CD14-positive monocyte (primary cell): ENCODE measurements around the gene DPYD. TPM values are rescaled to one million over a fixed set of nuclear protein-coding genes. Genes with fewer than 3 reads are reported as not detected.

ENCODE experiments used
- DNase-seq, 3 donors: peaks; one replicate each; pipeline ENCODE4 v3.0.0-alpha.2; 2011 to 2022
- H2AFZ ChIP-seq: 2 replicates; pipeline ENCODE4 v1.6.0; 2012; ENCODE audit warnings: mild to moderate bottlenecking, low read depth, low read length, inconsistent platforms; ENCODE audit not compliant: insufficient read depth, poor library complexity, severe bottlenecking
- H3K27ac ChIP-seq, 2 donors: 1 replicate in 1 of 2; 2 replicates in 1 of 2; pipeline ENCODE4 v1.5.1; 2012 to 2013; ENCODE audit warnings: low read length in 2 of 2, control low read depth in 1 of 2, inconsistent platforms in 1 of 2, low read depth in 1 of 2, mild to moderate bottlenecking in 1 of 2
- H3K27me3 ChIP-seq, 2 donors: one replicate each; pipeline versions ENCODE4 v1.6.0 to v1.6.1; 2011 to 2013; ENCODE audit warnings: low read length in 2 of 2; ENCODE audit not compliant: control insufficient read depth in 2 of 2, insufficient read depth in 2 of 2
- H3K36me3 ChIP-seq, 2 donors: replicated peaks in 1 of 2; 1 replicate in 1 of 2; 2 replicates in 1 of 2; pipeline versions ENCODE4 v1.5.1 to v1.6.1; 2012 to 2013; ENCODE audit warnings: low read length in 2 of 2, control low read depth in 1 of 2, inconsistent platforms in 1 of 2, mild to moderate bottlenecking in 1 of 2; ENCODE audit not compliant: insufficient read depth in 2 of 2, control insufficient read depth in 1 of 2
- H3K4me1 ChIP-seq, 2 donors: 1 replicate in 1 of 2; 2 replicates in 1 of 2; pipeline versions ENCODE4 v1.5.1 to v1.6.1; 2012 to 2013; ENCODE audit warnings: low read length in 2 of 2, control low read depth in 1 of 2, inconsistent platforms in 1 of 2, mild to moderate bottlenecking in 1 of 2, moderate library complexity in 1 of 2; ENCODE audit not compliant: insufficient read depth in 2 of 2, control insufficient read depth in 1 of 2
- H3K4me2 ChIP-seq: replicated peaks from 2 replicates; pipeline ENCODE3; 2012; ENCODE audit warnings: low read length, moderate library complexity, mild to moderate bottlenecking; ENCODE audit not compliant: poor library complexity, severe bottlenecking; ENCODE audit errors: extremely low read depth
- H3K4me3 ChIP-seq, 3 experiments: fragments of 200-600 bp in 1 of 3; sonication (generic) in 1 of 3; replicated peaks in 1 of 3; 1 replicate in 2 of 3; 2 replicates in 1 of 3; pipeline ENCODE4 v1.5.1; 2011 to 2013; ENCODE audit warnings: low read length in 3 of 3, mild to moderate bottlenecking in 3 of 3, control low read depth in 2 of 3, low read depth in 2 of 3, inconsistent platforms in 1 of 3, moderate library complexity in 1 of 3
- H3K79me2 ChIP-seq: 2 replicates; pipeline ENCODE4 v1.6.0; 2012; ENCODE audit warnings: mild to moderate bottlenecking, control low read depth, inconsistent platforms, low read length, moderate library complexity; ENCODE audit not compliant: insufficient read depth
- H3K9ac ChIP-seq: 2 replicates; pipeline ENCODE4 v1.6.0; 2017; ENCODE audit warnings: low read length, mild to moderate bottlenecking; ENCODE audit not compliant: insufficient read depth, poor library complexity, severe bottlenecking
- H3K9me3 ChIP-seq, 2 donors: replicated peaks in 1 of 2; 1 replicate in 1 of 2; 2 replicates in 1 of 2; pipeline versions ENCODE4 v1.5.1 to v1.6.1; 2012 to 2013; ENCODE audit warnings: low read length in 2 of 2, control low read depth in 1 of 2; ENCODE audit not compliant: control insufficient read depth in 1 of 2, insufficient read depth in 1 of 2
- H4K20me1 ChIP-seq: 2 replicates; pipeline ENCODE4 v1.6.0; 2012; ENCODE audit warnings: mild to moderate bottlenecking, low read length, control low read depth, moderate library complexity; ENCODE audit not compliant: insufficient read depth
- H3K27ac Mint-ChIP-seq, 7 donors: one replicate each; pipeline ENCODE4 v1.8.0; 2020; ENCODE audit warnings: mild to moderate bottlenecking in 7 of 7, mixed read lengths in 7 of 7, moderate library complexity in 6 of 7, inconsistent platforms in 2 of 7
- H3K27me3 Mint-ChIP-seq, 3 donors: one replicate each; pipeline ENCODE4 v1.8.0; 2021 to 2022; ENCODE audit warnings: low read depth in 3 of 3, mild to moderate bottlenecking in 3 of 3, mixed read lengths in 3 of 3, moderate library complexity in 3 of 3, inconsistent platforms in 1 of 3
- H3K36me3 Mint-ChIP-seq, 2 donors: one replicate each; pipeline ENCODE4 v1.8.0; 2020; ENCODE audit warnings: mixed read lengths in 2 of 2, inconsistent platforms in 1 of 2, mild to moderate bottlenecking in 1 of 2
- H3K4me1 Mint-ChIP-seq: one replicate; pipeline ENCODE4 v1.8.0; 2020; ENCODE audit warnings: mild to moderate bottlenecking, mixed read lengths
- H3K4me3 Mint-ChIP-seq, 2 donors: one replicate each; pipeline ENCODE4 v1.8.0; 2020; ENCODE audit warnings: mild to moderate bottlenecking in 2 of 2, mixed read lengths in 2 of 2, moderate library complexity in 1 of 2
- H3K9me3 Mint-ChIP-seq, 7 donors: one replicate each; pipeline ENCODE4 v1.8.0; 2020 to 2022; ENCODE audit warnings: mixed read lengths in 7 of 7, mild to moderate bottlenecking in 6 of 7, moderate library complexity in 6 of 7, inconsistent platforms in 2 of 7
- WGBS: methylation state at CpG from one replicate; pipeline ENCODE4 v1.1.5; 2013; ENCODE audit warnings: missing lambda C conversion rate; ENCODE audit not compliant: insufficient coverage; 5-methylcytosine and 5-hydroxymethylcytosine counted together
- intact Hi-C, 2 donors: fragments of 100-400 bp; cut with micrococcal nuclease; formaldehyde crosslinking; loops; one replicate each; pipeline versions ENCODE4 v1.15.0 to v1.15.1; 2023
- polyA plus RNA-seq, 3 donors: library from polyadenylated mRNA; depleted of rRNA in 1 of 3; unstranded in 2 of 3; stranded (reverse) in 1 of 3; fragments of 300-500 nt in 2 of 3; fragments of >200 nt in 1 of 3; fragmentation: Illumina TruSeq in 2 of 3; gene quantifications; 1 replicate in 2 of 3; 2 replicates in 1 of 3; pipeline ENCODE4 v1.2.3, GENCODE V29; 2012 to 2021
- TF ChIP-seq, protein P1 (sequence below): fragments of 200-600 bp; IDR thresholded peaks from one replicate; pipeline ENCODE4 v1.8.0; 2022; ENCODE audit warnings: antibody characterized with exemption, mild to moderate bottlenecking

The DPYD gene
- polyA plus RNA-seq, 3 donors: 87.6 to 171 (median 144) TPM

DNA sequence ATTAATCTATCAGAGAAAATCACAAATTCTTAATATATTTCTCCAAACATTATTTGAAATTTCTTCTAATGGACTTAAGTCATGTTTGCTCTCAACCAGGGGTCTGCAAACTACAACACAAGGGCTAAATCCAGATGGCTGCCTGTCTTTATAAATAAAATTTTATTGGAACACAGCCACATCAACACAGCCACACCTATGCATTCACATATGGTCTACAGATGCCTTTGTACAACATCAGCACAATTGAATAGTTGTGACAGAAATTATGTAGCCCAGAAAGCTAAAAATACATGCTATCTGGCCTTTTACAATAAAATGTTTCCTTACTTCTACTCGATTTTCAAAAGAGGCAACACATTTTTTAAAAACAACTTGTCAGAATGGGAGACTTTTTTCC, 103.9 kb downstream of the DPYD start:
- H3K36me3 Mint-ChIP-seq: peaks cover 15 to 24% of the 10 kb centered on the region in 2 donors
- no CpG with 5 or more reads among the region's 1 CpG for WGBS
- Histone ChIP-seq H3K4me1 (no peaks in the 10 kb centered on the region), H3K27me3 (no peaks in the 10 kb centered on the region), H3K9me3 (no peaks in the 10 kb centered on the region), H3K27ac (no peak overlapping the region), H3K9ac (no peak overlapping the region), H2AFZ (no peak overlapping the region), H3K4me3 (no peak overlapping the region), H3K36me3 (peaks cover 2 to 15% of the 10 kb centered on the region in 2 donors), H3K4me2 (no peak overlapping the region), H3K79me2 (peaks cover 23% of the 10 kb centered on the region), H4K20me1 (peaks cover 99% of the 10 kb centered on the region)
- no peak for DNase-seq
- TF ChIP-seq, protein P1, sequence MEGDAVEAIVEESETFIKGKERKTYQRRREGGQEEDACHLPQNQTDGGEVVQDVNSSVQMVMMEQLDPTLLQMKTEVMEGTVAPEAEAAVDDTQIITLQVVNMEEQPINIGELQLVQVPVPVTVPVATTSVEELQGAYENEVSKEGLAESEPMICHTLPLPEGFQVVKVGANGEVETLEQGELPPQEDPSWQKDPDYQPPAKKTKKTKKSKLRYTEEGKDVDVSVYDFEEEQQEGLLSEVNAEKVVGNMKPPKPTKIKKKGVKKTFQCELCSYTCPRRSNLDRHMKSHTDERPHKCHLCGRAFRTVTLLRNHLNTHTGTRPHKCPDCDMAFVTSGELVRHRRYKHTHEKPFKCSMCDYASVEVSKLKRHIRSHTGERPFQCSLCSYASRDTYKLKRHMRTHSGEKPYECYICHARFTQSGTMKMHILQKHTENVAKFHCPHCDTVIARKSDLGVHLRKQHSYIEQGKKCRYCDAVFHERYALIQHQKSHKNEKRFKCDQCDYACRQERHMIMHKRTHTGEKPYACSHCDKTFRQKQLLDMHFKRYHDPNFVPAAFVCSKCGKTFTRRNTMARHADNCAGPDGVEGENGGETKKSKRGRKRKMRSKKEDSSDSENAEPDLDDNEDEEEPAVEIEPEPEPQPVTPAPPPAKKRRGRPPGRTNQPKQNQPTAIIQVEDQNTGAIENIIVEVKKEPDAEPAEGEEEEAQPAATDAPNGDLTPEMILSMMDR: no peak
- H3K27ac Mint-ChIP-seq: no peak overlapping the region
- H3K4me1 Mint-ChIP-seq: peaks cover 2% of the 10 kb centered on the region
- H3K27me3 Mint-ChIP-seq: no peaks in the 10 kb centered on the region
- no peak overlapping the region for H3K4me3 Mint-ChIP-seq
- H3K9me3 Mint-ChIP-seq: no peaks in the 10 kb centered on the region
- intact Hi-C loops: no loop called here

DNA sequence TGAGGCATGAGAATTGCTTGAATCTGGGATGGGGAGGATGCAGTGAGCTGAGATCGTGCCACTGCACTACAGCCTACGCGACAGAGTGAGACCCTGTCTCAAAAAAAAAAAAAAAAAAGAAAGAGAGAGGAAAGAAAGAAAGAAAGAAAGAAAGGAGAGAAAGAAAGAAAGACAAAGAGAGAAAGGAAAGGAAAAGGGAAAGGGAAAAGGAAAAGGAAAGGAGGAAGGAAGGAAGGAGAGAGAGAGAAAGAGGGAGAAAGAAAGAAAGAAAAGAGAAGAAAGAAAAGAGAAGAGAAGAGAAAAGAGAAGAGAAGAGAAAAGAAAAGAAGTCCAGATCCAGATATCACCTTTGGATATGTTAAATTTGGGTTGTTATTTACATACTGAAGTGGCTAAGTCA, 106.0 kb downstream of the DPYD start:
- Histone ChIP-seq H3K4me2 (no peak overlapping the region), H3K4me3 (no peak overlapping the region), H3K9ac (no peak overlapping the region), H3K4me1 (no peaks in the 10 kb centered on the region), H3K27me3 (no peaks in the 10 kb centered on the region), H3K9me3 (no peaks in the 10 kb centered on the region), H3K27ac (no peak overlapping the region), H2AFZ (no peak overlapping the region), H4K20me1 (peaks cover 99% of the 10 kb centered on the region), H3K36me3 (peaks cover 2 to 29% of the 10 kb centered on the region in 2 donors), H3K79me2 (peaks cover 30% of the 10 kb centered on the region)
- no peak overlapping the region for H3K4me3 Mint-ChIP-seq
- H3K4me1 Mint-ChIP-seq: peaks cover 2% of the 10 kb centered on the region
- TF ChIP-seq, protein P1: no peak
- peaks cover 22 to 35% of the 10 kb centered on the region in 2 donors for H3K36me3 Mint-ChIP-seq
- H3K27me3 Mint-ChIP-seq: no peaks in the 10 kb centered on the region
- H3K9me3 Mint-ChIP-seq: peaks cover 0 to 2% (median 0%) of the 10 kb centered on the region in 7 donors
- WGBS: 100% methylated on average over 2 of the region's 3 CpGs
- intact Hi-C loops: no loop called here
- H3K27ac Mint-ChIP-seq: no peak overlapping the region
- no peak for DNase-seq
